GM19395 (cell line): ENCODE data around the gene VPS4A.
A peak's percentile ranks its signal among the peaks of the same experiment; 100 is the strongest.

ENCODE experiments used
- ATAC-seq: cut with Tn5 transposase; IDR thresholded peaks from one replicate; pipeline ENCODE4 v1.9.1; 2021; ENCODE audit warnings: mild to moderate bottlenecking, moderate library complexity; ENCODE audit not compliant: unreplicated experiment

Gene VPS4A

GRCh38 chr16:69306031-69306430 lies 5.1 kb upstream of the VPS4A start:
- no peak for ATAC-seq

- no peak for ATAC-seq
Measured at GRCh38 chr16:69307091-69307490, 4.1 kb upstream of the VPS4A start.

GRCh38 chr16:69307856-69308255 lies 3.3 kb upstream of the VPS4A start:
- ATAC-seq: no peak

- ATAC-seq: no peak
Measured at GRCh38 chr16:69309316-69309715, 1.8 kb upstream of the VPS4A start.

GRCh38 chr16:69311533-69312387 lies 610 bp downstream of the VPS4A start:
- ATAC-seq: peak; percentile 61

GRCh38 chr16:69313469-69313868 lies 2.3 kb downstream of the VPS4A start:
- ATAC-seq: no peak

GRCh38 chr16:69314534-69314933 lies 3.4 kb downstream of the VPS4A start:
- ATAC-seq: no peak

- ATAC-seq: no peak
Measured at GRCh38 chr16:69315486-69316311, 4.5 kb downstream of the VPS4A start.

- no peak for ATAC-seq
Measured at GRCh38 chr16:69316595-69317034, 5.5 kb downstream of the VPS4A start.

- ATAC-seq: no peak
Measured at GRCh38 chr16:69318177-69318910, 7.2 kb downstream of the VPS4A start.

- no peak for ATAC-seq
Measured at GRCh38 chr16:69318911-69319289, 7.8 kb downstream of the VPS4A start.

- no peak for ATAC-seq
Measured at GRCh38 chr16:69319381-69319780, 8.2 kb downstream of the VPS4A start.

- no peak for ATAC-seq
Measured at GRCh38 chr16:69319826-69320739, 8.9 kb downstream of the VPS4A start.

GRCh38 chr16:69320740-69321073 lies 9.6 kb downstream of the VPS4A start:
- ATAC-seq: no peak

- no peak for ATAC-seq
Measured at GRCh38 chr16:69321080-69321479, 9.9 kb downstream of the VPS4A start.

GRCh38 chr16:69322343-69322742 lies 11.2 kb downstream of the VPS4A start:
- ATAC-seq: no peak

- no peak for ATAC-seq
Measured at GRCh38 chr16:69323415-69323814, 12.3 kb downstream of the VPS4A start.

- ATAC-seq: no peak
Measured at GRCh38 chr16:69324013-69324531, 12.9 kb downstream of the VPS4A start.

- no peak for ATAC-seq
Measured at GRCh38 chr16:69324585-69325253, 13.6 kb downstream of the VPS4A start.

GRCh38 chr16:69325784-69326171 lies 14.6 kb downstream of the VPS4A start:
- ATAC-seq: no peak
